SU-DHL-6 (cell line): Measurements from ENCODE around the gene RNF43.

Experiments used
- H2AFZ ChIP-seq: fragments of 200-600 bp; sonication (generic); 2 replicates; pipeline ENCODE4 v1.6.1; 2014; ENCODE audit warnings: low read depth, mild to moderate bottlenecking, moderate library complexity, mixed read lengths, antibody characterized with exemption, low read length; ENCODE audit not compliant: severe bottlenecking
- H3F3A ChIP-seq: fragments of 200-600 bp; shearing (Covaris generic); 2 replicates; pipeline ENCODE4 v1.6.0; 2016; ENCODE audit warnings: antibody characterized with exemption, mild to moderate bottlenecking; ENCODE audit not compliant: insufficient read depth
- H3K27ac ChIP-seq: fragments of 200-600 bp; sonication (generic); 2 replicates; pipeline ENCODE4 v1.5.1; 2016; ENCODE audit warnings: low read depth, mild to moderate bottlenecking, low read length, moderate library complexity, mixed read lengths
- H3K27me3 ChIP-seq: fragments of 200-600 bp; sonication (generic), shearing (Covaris generic); 2 replicates; pipeline ENCODE4 v1.6.0; 2014; ENCODE audit warnings: mild to moderate bottlenecking, low read length
- H3K36me3 ChIP-seq: fragments of 200-600 bp; sonication (generic); 2 replicates; pipeline ENCODE4 v1.6.1; 2014; ENCODE audit warnings: mild to moderate bottlenecking, low read length, mixed read lengths
- H3K4me2 ChIP-seq: fragments of 300-600, 200-600 bp; shearing (Covaris generic), sonication (generic); 2 replicates; pipeline ENCODE4 v1.6.0; 2014; ENCODE audit warnings: low read length, low read depth, mild to moderate bottlenecking; ENCODE audit not compliant: poor library complexity, severe bottlenecking
- H3K4me3 ChIP-seq: fragments of 200-600 bp; sonication (generic); 2 replicates; pipeline ENCODE4 v1.5.1; 2014; ENCODE audit warnings: antibody characterized with exemption, low read length, mild to moderate bottlenecking, mixed read lengths; ENCODE audit not compliant: insufficient read depth, poor library complexity, severe bottlenecking
- H3K79me2 ChIP-seq: fragments of 200-600 bp; sonication (generic); 2 replicates; pipeline ENCODE4 v1.6.1; 2014; ENCODE audit warnings: mild to moderate bottlenecking, low read length, moderate library complexity; ENCODE audit not compliant: insufficient read depth
- H3K9ac ChIP-seq: fragments of 200-600 bp; sonication (generic); 2 replicates; pipeline ENCODE4 v1.7.0; 2014; ENCODE audit warnings: mild to moderate bottlenecking, low read length
- H3K9me2 ChIP-seq: fragments of 200-600 bp; sonication (generic); replicated peaks from 2 replicates; pipeline ENCODE4 v1.6.1; 2014; ENCODE audit warnings: low read length; ENCODE audit not compliant: insufficient read depth
- H3K9me3 ChIP-seq: fragments of 200-600 bp; sonication (generic); 2 replicates; pipeline ENCODE4 v1.6.1; 2014; ENCODE audit warnings: low read length, mixed read lengths; ENCODE audit not compliant: insufficient read depth
- H4K20me1 ChIP-seq: fragments of 200-600 bp; sonication (generic); 2 replicates; pipeline ENCODE4 v1.6.1; 2014; ENCODE audit warnings: low read depth, mild to moderate bottlenecking, antibody characterized with exemption, low read length, moderate library complexity, mixed read lengths
- EZH2phosphoT487 ChIP-seq: fragments of 200-600 bp; sonication (generic), shearing (Covaris generic); conservative IDR thresholded peaks from 2 replicates; pipeline ENCODE4 v1.6.1; 2018; ENCODE audit warnings: mild to moderate bottlenecking, antibody characterized with exemption, low read length, moderate library complexity, mixed read lengths
- TF ChIP-seq, protein P1 (sequence below): fragments of 200-600 bp; sonication (generic); IDR thresholded peaks from one replicate; pipeline ENCODE4 v1.5.1; 2017; ENCODE audit warnings: antibody characterized with exemption, mild to moderate bottlenecking, low read length, moderate library complexity; ENCODE audit not compliant: insufficient read depth, poor library complexity, severe bottlenecking

RNF43 gene

DNA sequence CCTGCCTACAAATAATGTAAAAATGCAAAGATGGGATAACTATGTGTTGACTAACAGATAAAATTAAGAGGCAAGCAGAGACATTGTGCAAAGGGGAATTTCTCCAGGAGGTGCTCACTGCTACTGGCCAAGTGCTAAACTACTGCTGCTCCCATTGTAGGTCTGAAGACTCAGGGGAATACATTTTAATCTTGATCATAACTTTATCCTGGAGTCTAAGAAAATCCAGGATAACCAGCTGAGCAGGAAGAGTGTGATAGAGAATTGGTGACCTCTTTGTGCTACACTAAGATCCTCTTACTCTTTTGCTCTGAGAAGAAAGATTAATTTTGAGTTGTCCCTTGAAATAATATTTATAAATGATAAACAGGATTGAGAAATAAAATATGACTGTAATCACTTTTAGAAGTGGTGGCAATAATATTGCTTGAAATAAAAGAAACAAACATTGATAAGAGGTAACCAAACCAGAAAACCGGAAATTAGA lies 5.9 kb downstream of the RNF43 start:
- H3K27ac ChIP-seq = no peak overlapping the region
- H3K9me3 ChIP-seq = no peaks in the 10 kb centered on the region
- no peak overlapping the region for H3K4me2 ChIP-seq
- no peak overlapping the region for H2AFZ ChIP-seq
- no peak overlapping the region for H3K4me3 ChIP-seq
- no peaks in the 10 kb centered on the region for H3K27me3 ChIP-seq
- H4K20me1 ChIP-seq = no peaks in the 10 kb centered on the region
- H3K9ac ChIP-seq = no peak overlapping the region
- TF ChIP-seq, protein P1, sequence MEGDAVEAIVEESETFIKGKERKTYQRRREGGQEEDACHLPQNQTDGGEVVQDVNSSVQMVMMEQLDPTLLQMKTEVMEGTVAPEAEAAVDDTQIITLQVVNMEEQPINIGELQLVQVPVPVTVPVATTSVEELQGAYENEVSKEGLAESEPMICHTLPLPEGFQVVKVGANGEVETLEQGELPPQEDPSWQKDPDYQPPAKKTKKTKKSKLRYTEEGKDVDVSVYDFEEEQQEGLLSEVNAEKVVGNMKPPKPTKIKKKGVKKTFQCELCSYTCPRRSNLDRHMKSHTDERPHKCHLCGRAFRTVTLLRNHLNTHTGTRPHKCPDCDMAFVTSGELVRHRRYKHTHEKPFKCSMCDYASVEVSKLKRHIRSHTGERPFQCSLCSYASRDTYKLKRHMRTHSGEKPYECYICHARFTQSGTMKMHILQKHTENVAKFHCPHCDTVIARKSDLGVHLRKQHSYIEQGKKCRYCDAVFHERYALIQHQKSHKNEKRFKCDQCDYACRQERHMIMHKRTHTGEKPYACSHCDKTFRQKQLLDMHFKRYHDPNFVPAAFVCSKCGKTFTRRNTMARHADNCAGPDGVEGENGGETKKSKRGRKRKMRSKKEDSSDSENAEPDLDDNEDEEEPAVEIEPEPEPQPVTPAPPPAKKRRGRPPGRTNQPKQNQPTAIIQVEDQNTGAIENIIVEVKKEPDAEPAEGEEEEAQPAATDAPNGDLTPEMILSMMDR = no peak
- TF ChIP-seq EZH2phosphoT487 = no peak
- no peaks in the 10 kb centered on the region for H3K36me3 ChIP-seq
- no peaks in the 10 kb centered on the region for H3F3A ChIP-seq
- H3K9me2 ChIP-seq = no peaks in the 10 kb centered on the region
- H3K79me2 ChIP-seq = no peaks in the 10 kb centered on the region

DNA sequence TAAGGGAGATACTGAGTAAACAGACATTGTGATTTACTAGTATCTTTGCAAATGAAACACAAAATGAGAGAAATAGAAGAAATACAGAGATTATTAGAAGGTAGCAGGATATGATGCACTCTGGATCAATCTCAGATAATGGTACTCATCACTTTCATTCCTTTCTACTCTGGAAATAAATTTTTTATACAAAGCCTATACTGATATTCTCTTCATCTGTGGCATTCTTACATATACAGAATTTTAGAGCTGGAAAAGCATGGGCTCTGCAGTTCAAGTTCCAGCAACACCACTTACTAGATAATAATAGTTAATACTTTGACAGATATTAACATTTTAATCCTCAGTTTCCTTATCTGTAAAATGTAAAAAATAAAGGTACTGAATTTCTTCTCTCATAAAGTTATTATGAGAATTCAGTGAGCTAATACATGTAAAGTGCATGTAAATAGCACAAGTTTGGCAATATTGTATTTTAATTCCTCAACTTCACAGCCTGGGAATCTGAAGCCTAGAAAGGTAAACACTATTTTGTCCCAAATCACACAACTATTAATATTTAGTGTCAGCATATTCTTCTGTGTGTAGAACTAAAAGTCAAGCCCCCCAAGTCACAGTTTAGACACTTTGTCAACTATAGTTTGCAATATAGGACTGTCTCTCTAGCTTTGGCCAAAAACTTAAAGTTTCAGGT lies 6.5 kb downstream of the RNF43 start:
- no peaks in the 10 kb centered on the region for H3K79me2 ChIP-seq
- no peaks in the 10 kb centered on the region for H3F3A ChIP-seq
- no peaks in the 10 kb centered on the region for H3K9me2 ChIP-seq
- H3K4me2 ChIP-seq = no peak overlapping the region
- no peak overlapping the region for H2AFZ ChIP-seq
- no peaks in the 10 kb centered on the region for H3K36me3 ChIP-seq
- no peak overlapping the region for H3K4me3 ChIP-seq
- no peaks in the 10 kb centered on the region for H3K9me3 ChIP-seq
- H3K27ac ChIP-seq = no peak overlapping the region
- no peak overlapping the region for H3K9ac ChIP-seq
- no peak for TF ChIP-seq EZH2phosphoT487
- TF ChIP-seq, protein P1 = no peak
- H3K27me3 ChIP-seq = no peaks in the 10 kb centered on the region
- no peaks in the 10 kb centered on the region for H4K20me1 ChIP-seq

DNA sequence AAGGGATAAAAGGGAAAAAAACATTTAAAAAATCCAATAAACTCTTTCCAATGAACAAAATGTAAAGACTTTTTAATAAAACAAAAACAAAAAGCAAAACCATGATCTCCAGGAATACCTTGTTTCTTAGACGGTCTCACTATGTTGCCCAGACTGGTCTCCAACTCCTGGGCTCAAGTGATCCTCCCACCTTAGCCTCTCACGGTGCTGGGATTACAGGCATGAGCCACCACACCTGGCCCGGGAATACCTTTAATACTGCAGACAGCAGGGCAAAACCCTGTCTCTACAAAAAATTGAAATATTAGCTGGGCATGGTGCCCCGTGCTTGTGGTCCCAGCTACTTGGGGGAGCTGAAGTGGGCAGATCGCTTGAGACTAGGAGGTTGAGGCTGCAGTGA lies 7.9 kb downstream of the RNF43 start:
- Histone ChIP-seq H3K36me3 (no peaks in the 10 kb centered on the region), H3K27me3 (no peaks in the 10 kb centered on the region), H3K27ac (no peak overlapping the region), H3K4me3 (no peak overlapping the region), H3K79me2 (no peaks in the 10 kb centered on the region), H3K9me3 (no peaks in the 10 kb centered on the region), H3F3A (no peaks in the 10 kb centered on the region), H3K4me2 (no peak overlapping the region), H3K9me2 (no peaks in the 10 kb centered on the region), H3K9ac (no peak overlapping the region), H2AFZ (no peak overlapping the region), H4K20me1 (no peaks in the 10 kb centered on the region)
- TF ChIP-seq, protein P1 = no peak
- TF ChIP-seq EZH2phosphoT487 = no peak
